WTC11 (cell line): ENCODE measurements around the gene PLD3. TPM values are rescaled to one million over a fixed set of nuclear protein-coding genes. Genes with fewer than 3 reads are reported as not detected.

ENCODE experiments used
- ATF1 ChIP-seq: sonication (generic); formaldehyde crosslinking; IDR thresholded peaks from 2 replicates; pipeline ENCODE4 v1.8.1; 2023; ENCODE audit warnings: mild to moderate bottlenecking, moderate library complexity, missing genetic modification reagents
- CBFB ChIP-seq: sonication (generic); formaldehyde crosslinking; IDR thresholded peaks from 2 replicates; pipeline ENCODE4 v1.8.1; 2022; ENCODE audit warnings: mild to moderate bottlenecking, low read depth, missing genetic modification reagents
- E2F1 ChIP-seq: sonication (generic); formaldehyde crosslinking; IDR thresholded peaks from 2 replicates; pipeline ENCODE4 v1.8.0; 2022; ENCODE audit warnings: mild to moderate bottlenecking, missing genetic modification reagents
- ESRRA ChIP-seq: sonication (generic); formaldehyde crosslinking; IDR thresholded peaks from 2 replicates; pipeline ENCODE4 v1.8.1; 2022; ENCODE audit warnings: mild to moderate bottlenecking, missing genetic modification reagents, borderline replicate concordance
- FOXP4 ChIP-seq: sonication (generic); formaldehyde crosslinking; IDR thresholded peaks from 2 replicates; pipeline ENCODE4 v1.8.0; 2022; ENCODE audit warnings: mild to moderate bottlenecking, missing genetic modification reagents
- GABPB1 ChIP-seq: sonication (generic); formaldehyde crosslinking; IDR thresholded peaks from 2 replicates; pipeline ENCODE4 v1.8.1; 2023; ENCODE audit warnings: mild to moderate bottlenecking, missing genetic modification reagents
- JAZF1 ChIP-seq: fragments of 250-450 bp; sonication (Bioruptor Pico); IDR thresholded peaks from 2 replicates; pipeline ENCODE4 v1.9.0; 2021; ENCODE audit warnings: moderate library complexity, mild to moderate bottlenecking, inconsistent platforms
- NFYB ChIP-seq: sonication (generic); formaldehyde crosslinking; conservative IDR thresholded peaks from 2 replicates; pipeline ENCODE4 v1.8.0; 2022; ENCODE audit warnings: low read depth, missing genetic modification reagents
- PRDM15 ChIP-seq: sonication (generic); formaldehyde crosslinking; IDR thresholded peaks from 2 replicates; pipeline ENCODE4 v1.8.0; 2022; ENCODE audit warnings: missing genetic modification reagents
- SMAD3 ChIP-seq: sonication (generic); formaldehyde crosslinking; IDR thresholded peaks from 2 replicates; pipeline ENCODE4 v1.8.0; 2022; ENCODE audit warnings: missing genetic modification reagents, mild to moderate bottlenecking, borderline replicate concordance
- ZNF232 ChIP-seq: sonication (generic); formaldehyde crosslinking; IDR thresholded peaks from 2 replicates; pipeline ENCODE4 v1.8.0; 2022; ENCODE audit warnings: mild to moderate bottlenecking, missing genetic modification reagents
- ZNF416 ChIP-seq: fragments of 250-450 bp; sonication (Bioruptor Pico); IDR thresholded peaks from 2 replicates; pipeline ENCODE4 v1.9.0; 2021; ENCODE audit warnings: mild to moderate bottlenecking, inconsistent platforms
- total RNA-seq: library from RNA; stranded (reverse); gene quantifications from 3 replicates; pipeline ENCODE4 v1.2.3, GENCODE V29; 2021
- TF ChIP-seq, protein P1 (sequence below): sonication (generic); formaldehyde crosslinking; IDR thresholded peaks from 2 replicates; pipeline ENCODE4 v1.8.1; 2023; ENCODE audit warnings: mild to moderate bottlenecking, missing genetic modification reagents, moderate library complexity
- TF ChIP-seq, protein P2 (sequence below): sonication (generic); formaldehyde crosslinking; IDR thresholded peaks from 2 replicates; pipeline ENCODE4 v1.8.1; 2022; ENCODE audit warnings: low read depth, mild to moderate bottlenecking, moderate library complexity, missing genetic modification reagents, borderline replicate concordance
- TF ChIP-seq, protein P3 (sequence below): sonication (generic); formaldehyde crosslinking; IDR thresholded peaks from 2 replicates; pipeline ENCODE4 v1.8.1; 2023; ENCODE audit warnings: mild to moderate bottlenecking, moderate library complexity, missing genetic modification reagents
- TF ChIP-seq, protein P4 (sequence below): sonication (generic); formaldehyde crosslinking; conservative IDR thresholded peaks from 2 replicates; pipeline ENCODE4 v1.8.1; 2023; ENCODE audit warnings: mild to moderate bottlenecking, low read depth, missing genetic modification reagents, moderate library complexity
- TF ChIP-seq, protein P5 (sequence below): sonication (generic); formaldehyde crosslinking; IDR thresholded peaks from 2 replicates; pipeline ENCODE4 v1.8.1; 2023; ENCODE audit warnings: mild to moderate bottlenecking, missing genetic modification reagents, borderline replicate concordance

PLD3 gene
- total RNA-seq, 1 experiment from 2014 or later, result 190 TPM

DNA sequence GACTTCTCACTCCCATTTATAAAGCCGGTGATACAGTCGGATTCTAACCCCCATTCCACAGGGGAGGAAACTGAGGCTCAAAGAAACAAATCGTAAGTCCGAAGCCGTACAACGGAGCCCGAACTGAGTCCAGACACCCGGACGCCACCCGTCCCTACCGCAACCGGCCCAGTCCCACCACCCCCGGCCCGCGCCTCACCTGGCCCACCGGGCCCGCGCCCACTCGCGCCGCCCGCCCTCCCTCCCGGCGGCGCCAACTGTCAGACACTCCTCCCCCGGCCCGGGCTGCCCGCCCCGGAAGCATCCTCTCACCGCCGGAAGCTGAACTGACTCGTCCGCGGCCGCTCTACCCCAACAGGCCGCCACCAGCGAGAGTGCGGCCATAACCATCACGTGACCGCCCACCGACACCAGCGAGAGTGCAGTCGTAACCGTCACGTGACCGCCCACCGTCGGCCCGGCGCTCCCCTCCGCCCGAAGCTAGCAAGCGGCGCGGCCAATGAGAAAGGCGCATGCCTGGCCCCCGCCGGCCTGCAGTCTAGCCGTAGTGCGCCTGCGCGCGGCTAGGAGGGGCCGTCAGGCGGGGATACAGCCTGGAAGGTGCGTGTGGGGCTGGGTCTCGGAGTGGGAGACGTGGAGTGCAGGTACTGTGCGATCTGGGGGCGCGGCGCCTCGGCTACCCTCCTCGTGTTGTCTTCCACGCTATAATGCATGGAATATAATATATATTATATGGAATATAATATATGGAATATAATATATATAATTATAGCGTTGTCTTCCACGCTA lies at the start of gene PLD3, which contains the start of gene C19orf47 (continued):
- TF ChIP-seq PRDM15 (CRISPR knock-in tag) (no peak), ZNF232 (0 out of 2 replicates have a peak, but pooled peaks have one; percentile 14), FOXP4 (peak; percentile 31; the same call in 1 of the 2 replicates), ESRRA (no peak), NFYB (CRISPR knock-in tag) (peak; percentile 47), SMAD3 (0 out of 2 replicates have a peak, but pooled peaks have one; percentile 21), ATF1 (CRISPR knock-in tag) (no peak), E2F1 (CRISPR knock-in tag) (no peak), ZNF416 (CRISPR knock-in tag) (no peak), JAZF1 (CRISPR knock-in tag) (no peak), CBFB (CRISPR knock-in tag) (no peak), GABPB1 (CRISPR knock-in tag) (peak; percentile 64)
- TF ChIP-seq, protein P1, sequence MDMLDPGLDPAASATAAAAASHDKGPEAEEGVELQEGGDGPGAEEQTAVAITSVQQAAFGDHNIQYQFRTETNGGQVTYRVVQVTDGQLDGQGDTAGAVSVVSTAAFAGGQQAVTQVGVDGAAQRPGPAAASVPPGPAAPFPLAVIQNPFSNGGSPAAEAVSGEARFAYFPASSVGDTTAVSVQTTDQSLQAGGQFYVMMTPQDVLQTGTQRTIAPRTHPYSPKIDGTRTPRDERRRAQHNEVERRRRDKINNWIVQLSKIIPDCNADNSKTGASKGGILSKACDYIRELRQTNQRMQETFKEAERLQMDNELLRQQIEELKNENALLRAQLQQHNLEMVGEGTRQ (CRISPR knock-in tag), result peak; percentile 100
- TF ChIP-seq, protein P2, sequence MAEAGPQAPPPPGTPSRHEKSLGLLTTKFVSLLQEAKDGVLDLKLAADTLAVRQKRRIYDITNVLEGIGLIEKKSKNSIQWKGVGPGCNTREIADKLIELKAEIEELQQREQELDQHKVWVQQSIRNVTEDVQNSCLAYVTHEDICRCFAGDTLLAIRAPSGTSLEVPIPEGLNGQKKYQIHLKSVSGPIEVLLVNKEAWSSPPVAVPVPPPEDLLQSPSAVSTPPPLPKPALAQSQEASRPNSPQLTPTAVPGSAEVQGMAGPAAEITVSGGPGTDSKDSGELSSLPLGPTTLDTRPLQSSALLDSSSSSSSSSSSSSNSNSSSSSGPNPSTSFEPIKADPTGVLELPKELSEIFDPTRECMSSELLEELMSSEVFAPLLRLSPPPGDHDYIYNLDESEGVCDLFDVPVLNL (CRISPR knock-in tag), result no peak
- TF ChIP-seq, protein P3, sequence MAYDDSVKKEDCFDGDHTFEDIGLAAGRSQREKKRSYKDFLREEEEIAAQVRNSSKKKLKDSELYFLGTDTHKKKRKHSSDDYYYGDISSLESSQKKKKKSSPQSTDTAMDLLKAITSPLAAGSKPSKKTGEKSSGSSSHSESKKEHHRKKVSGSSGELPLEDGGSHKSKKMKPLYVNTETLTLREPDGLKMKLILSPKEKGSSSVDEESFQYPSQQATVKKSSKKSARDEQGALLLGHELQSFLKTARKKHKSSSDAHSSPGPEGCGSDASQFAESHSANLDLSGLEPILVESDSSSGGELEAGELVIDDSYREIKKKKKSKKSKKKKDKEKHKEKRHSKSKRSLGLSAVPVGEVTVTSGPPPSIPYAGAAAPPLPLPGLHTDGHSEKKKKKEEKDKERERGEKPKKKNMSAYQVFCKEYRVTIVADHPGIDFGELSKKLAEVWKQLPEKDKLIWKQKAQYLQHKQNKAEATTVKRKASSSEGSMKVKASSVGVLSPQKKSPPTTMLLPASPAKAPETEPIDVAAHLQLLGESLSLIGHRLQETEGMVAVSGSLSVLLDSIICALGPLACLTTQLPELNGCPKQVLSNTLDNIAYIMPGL (CRISPR knock-in tag), result peak; percentile 46; the same call in 1 of the 2 replicates
- TF ChIP-seq, protein P4, sequence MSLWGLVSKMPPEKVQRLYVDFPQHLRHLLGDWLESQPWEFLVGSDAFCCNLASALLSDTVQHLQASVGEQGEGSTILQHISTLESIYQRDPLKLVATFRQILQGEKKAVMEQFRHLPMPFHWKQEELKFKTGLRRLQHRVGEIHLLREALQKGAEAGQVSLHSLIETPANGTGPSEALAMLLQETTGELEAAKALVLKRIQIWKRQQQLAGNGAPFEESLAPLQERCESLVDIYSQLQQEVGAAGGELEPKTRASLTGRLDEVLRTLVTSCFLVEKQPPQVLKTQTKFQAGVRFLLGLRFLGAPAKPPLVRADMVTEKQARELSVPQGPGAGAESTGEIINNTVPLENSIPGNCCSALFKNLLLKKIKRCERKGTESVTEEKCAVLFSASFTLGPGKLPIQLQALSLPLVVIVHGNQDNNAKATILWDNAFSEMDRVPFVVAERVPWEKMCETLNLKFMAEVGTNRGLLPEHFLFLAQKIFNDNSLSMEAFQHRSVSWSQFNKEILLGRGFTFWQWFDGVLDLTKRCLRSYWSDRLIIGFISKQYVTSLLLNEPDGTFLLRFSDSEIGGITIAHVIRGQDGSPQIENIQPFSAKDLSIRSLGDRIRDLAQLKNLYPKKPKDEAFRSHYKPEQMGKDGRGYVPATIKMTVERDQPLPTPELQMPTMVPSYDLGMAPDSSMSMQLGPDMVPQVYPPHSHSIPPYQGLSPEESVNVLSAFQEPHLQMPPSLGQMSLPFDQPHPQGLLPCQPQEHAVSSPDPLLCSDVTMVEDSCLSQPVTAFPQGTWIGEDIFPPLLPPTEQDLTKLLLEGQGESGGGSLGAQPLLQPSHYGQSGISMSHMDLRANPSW, result no peak
- TF ChIP-seq, protein P5, sequence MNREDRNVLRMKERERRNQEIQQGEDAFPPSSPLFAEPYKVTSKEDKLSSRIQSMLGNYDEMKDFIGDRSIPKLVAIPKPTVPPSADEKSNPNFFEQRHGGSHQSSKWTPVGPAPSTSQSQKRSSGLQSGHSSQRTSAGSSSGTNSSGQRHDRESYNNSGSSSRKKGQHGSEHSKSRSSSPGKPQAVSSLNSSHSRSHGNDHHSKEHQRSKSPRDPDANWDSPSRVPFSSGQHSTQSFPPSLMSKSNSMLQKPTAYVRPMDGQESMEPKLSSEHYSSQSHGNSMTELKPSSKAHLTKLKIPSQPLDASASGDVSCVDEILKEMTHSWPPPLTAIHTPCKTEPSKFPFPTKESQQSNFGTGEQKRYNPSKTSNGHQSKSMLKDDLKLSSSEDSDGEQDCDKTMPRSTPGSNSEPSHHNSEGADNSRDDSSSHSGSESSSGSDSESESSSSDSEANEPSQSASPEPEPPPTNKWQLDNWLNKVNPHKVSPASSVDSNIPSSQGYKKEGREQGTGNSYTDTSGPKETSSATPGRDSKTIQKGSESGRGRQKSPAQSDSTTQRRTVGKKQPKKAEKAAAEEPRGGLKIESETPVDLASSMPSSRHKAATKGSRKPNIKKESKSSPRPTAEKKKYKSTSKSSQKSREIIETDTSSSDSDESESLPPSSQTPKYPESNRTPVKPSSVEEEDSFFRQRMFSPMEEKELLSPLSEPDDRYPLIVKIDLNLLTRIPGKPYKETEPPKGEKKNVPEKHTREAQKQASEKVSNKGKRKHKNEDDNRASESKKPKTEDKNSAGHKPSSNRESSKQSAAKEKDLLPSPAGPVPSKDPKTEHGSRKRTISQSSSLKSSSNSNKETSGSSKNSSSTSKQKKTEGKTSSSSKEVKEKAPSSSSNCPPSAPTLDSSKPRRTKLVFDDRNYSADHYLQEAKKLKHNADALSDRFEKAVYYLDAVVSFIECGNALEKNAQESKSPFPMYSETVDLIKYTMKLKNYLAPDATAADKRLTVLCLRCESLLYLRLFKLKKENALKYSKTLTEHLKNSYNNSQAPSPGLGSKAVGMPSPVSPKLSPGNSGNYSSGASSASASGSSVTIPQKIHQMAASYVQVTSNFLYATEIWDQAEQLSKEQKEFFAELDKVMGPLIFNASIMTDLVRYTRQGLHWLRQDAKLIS (CRISPR knock-in tag), result no peak
